Measurements from ENCODE around the gene PFKFB3. TPM values are rescaled to one million over a fixed set of nuclear protein-coding genes. Genes with fewer than 3 reads are reported as not detected.
"Not testable (repeated sequence)": the region's sequence is repeated elsewhere in the genome, so short reads cannot be mapped to it uniquely, and the experiment has no call there.

Gene PFKFB3
- total RNA-seq = 28.1 TPM
- long read RNA-seq, full-length matches to known transcripts = 3 of 25 reads
- long read RNA-seq, partial matches to known transcripts = 10 of 25 reads
- long read RNA-seq, other reads (novel, unspliced or antisense) = 12 of 25 reads

GRCh38 chr10:6202684-6203330 lies at the start of gene PFKFB3:
Gene PFKFB3, plus strand, starts transcription at chr10:6202932. Its CDS starts 329 bp downstream, at chr10:6203261.
- peak; percentile 95 for ATAC-seq
- peak; percentile 98 for DNase-seq (ENCODE audit: missing footprints)
- intact Hi-C loops (cut with DNase I) = loop anchor here (1.0 to 2.0 kb wide), 4 partner anchors 24 to 198 kb away; no protein-coding TSS in a partner anchor

GRCh38 chr10:6153845-6154244 lies 48.9 kb upstream of the PFKFB3 start:
- ATAC-seq = no peak
- DNase-seq (ENCODE audit: missing footprints) = peak; percentile 87
- intact Hi-C loops (cut with DNase I) = no loop called here

GRCh38 chr10:6154566-6154965 lies 48.2 kb upstream of the PFKFB3 start:
- no peak for ATAC-seq
- DNase-seq (ENCODE audit: missing footprints) = no peak

GRCh38 chr10:6158276-6158675 lies 44.5 kb upstream of the PFKFB3 start:
- intact Hi-C loops (cut with DNase I) = no loop called here
- ATAC-seq (no peak), DNase-seq (ENCODE audit: missing footprints) (no peak)

More at GRCh38 chr10:6154566-6154965, 48.2 kb upstream of the PFKFB3 start:
- intact Hi-C loops (cut with DNase I) = no loop called here

GRCh38 chr10:6161921-6162320 lies 40.8 kb upstream of the PFKFB3 start:
- intact Hi-C loops (cut with DNase I) = loop anchor here (2.0 kb wide), 1 partner anchor 17 kb away; no protein-coding TSS in a partner anchor
- no peak for DNase-seq (ENCODE audit: missing footprints)

GRCh38 chr10:6162589-6163356 lies 40.0 kb upstream of the PFKFB3 start:
- intact Hi-C loops (cut with DNase I) = loop anchor here (2.0 kb wide), 1 partner anchor 18 kb away; no protein-coding TSS in a partner anchor
- no peak for DNase-seq (ENCODE audit: missing footprints)
- ATAC-seq = no peak

More at GRCh38 chr10:6161921-6162320, 40.8 kb upstream of the PFKFB3 start:
- ATAC-seq = no peak

- DNase-seq (ENCODE audit: missing footprints) = peak; percentile 95
- ATAC-seq = peak; percentile 99
- intact Hi-C loops (cut with DNase I) = loop anchor here (1.0 to 2.0 kb wide), 2 partner anchors 19 to 39 kb away; partner anchors contain the start of gene PFKFB3
Observed at GRCh38 chr10:6163364-6164270, 39.1 kb upstream of the PFKFB3 start.

GRCh38 chr10:6164271-6165095 lies 38.2 kb upstream of the PFKFB3 start:
- intact Hi-C loops (cut with DNase I) = loop anchor here (1.0 kb wide), 1 partner anchor 38 kb away; the partner anchor contains the start of gene PFKFB3
- no peak for ATAC-seq
- no peak for DNase-seq (ENCODE audit: missing footprints)

- ATAC-seq = no peak
- intact Hi-C loops (cut with DNase I) = no loop called here
Observed at GRCh38 chr10:6165221-6165725, 37.5 kb upstream of the PFKFB3 start.

GRCh38 chr10:6165933-6166332 lies 36.8 kb upstream of the PFKFB3 start:
- intact Hi-C loops (cut with DNase I); ATAC-seq; DNase-seq (ENCODE audit: missing footprints): not testable (repeated sequence)

More at GRCh38 chr10:6165221-6165725, 37.5 kb upstream of the PFKFB3 start:
- DNase-seq (ENCODE audit: missing footprints) = no peak

GRCh38 chr10:6167456-6167855 lies 35.3 kb upstream of the PFKFB3 start:
- ATAC-seq = no peak
- intact Hi-C loops (cut with DNase I) = no loop called here
- DNase-seq (ENCODE audit: missing footprints) = no peak

- intact Hi-C loops (cut with DNase I) = no loop called here
- no peak for ATAC-seq
- DNase-seq (ENCODE audit: missing footprints) = no peak
Observed at GRCh38 chr10:6168084-6168483, 34.6 kb upstream of the PFKFB3 start.

GRCh38 chr10:6170638-6171037 lies 32.1 kb upstream of the PFKFB3 start:
- intact Hi-C loops (cut with DNase I) = no loop called here

GRCh38 chr10:6171881-6172695 lies 30.6 kb upstream of the PFKFB3 start:
- DNase-seq (ENCODE audit: missing footprints) (peak; percentile 79), ATAC-seq (peak; percentile 68)
- intact Hi-C loops (cut with DNase I) = no loop called here

More at GRCh38 chr10:6170638-6171037, 32.1 kb upstream of the PFKFB3 start:
- ATAC-seq (no peak), DNase-seq (ENCODE audit: missing footprints) (no peak)

- intact Hi-C loops (cut with DNase I) = no loop called here
- DNase-seq (ENCODE audit: missing footprints) (no peak), ATAC-seq (no peak)
Observed at GRCh38 chr10:6173203-6173602, 29.5 kb upstream of the PFKFB3 start.

- DNase-seq (ENCODE audit: missing footprints) (no peak), ATAC-seq (peak; percentile 11)
- intact Hi-C loops (cut with DNase I) = loop anchor here (2.0 kb wide), 1 partner anchor 18 kb away; no protein-coding TSS in a partner anchor
Observed at GRCh38 chr10:6174201-6174874, 28.4 kb upstream of the PFKFB3 start.

All from Right ventricle myocardium inferior (tissue), 1 donor.